C4-2B (cell line): Measurements from ENCODE around the gene D2HGDH.

ENCODE experiments used
- H3K27ac ChIP-seq: fragments of 450-650 bp; 2 replicates; pipeline ENCODE4 v1.5.1; 2017
- ZFX ChIP-seq: fragments of 450-650 bp; IDR thresholded peaks from 2 replicates; pipeline ENCODE4 v1.6.1; 2017
- TF ChIP-seq, protein P1 (sequence below): fragments of 450-650 bp; conservative IDR thresholded peaks from 2 replicates; pipeline ENCODE4 v1.5.1; 2017; ENCODE audit warnings: mild to moderate bottlenecking

D2HGDH gene

DNA sequence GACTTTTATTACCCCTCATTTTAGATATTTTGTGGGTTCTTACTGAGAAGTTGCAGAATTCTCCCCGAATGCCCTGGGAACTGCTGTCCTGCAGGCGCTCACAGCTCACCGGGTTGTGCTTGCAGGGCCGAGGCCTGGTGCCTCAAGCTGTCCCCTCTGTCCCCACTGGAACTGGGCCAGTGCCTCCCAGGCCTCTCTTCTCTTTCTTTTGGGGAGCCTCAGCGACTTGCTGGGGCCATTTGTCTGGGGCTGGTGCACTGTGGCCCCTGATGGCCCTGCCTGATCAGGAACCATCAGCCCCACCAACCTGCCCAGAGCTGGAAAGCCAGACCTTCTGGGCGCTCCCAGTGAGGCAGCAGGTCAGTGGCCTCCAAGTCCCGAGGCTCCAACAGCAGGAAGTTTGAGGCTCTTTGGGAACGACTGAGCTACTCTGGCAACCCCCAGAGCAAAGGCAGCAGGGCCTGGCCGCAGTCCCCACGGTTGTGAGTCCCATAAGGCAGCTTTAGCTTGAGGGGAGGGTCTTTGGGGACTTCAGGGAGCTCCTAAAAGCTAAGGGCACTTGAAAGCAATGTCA is 59.9 kb downstream of the D2HGDH start:
- no peak overlapping the region for H3K27ac ChIP-seq
- TF ChIP-seq, protein P1, sequence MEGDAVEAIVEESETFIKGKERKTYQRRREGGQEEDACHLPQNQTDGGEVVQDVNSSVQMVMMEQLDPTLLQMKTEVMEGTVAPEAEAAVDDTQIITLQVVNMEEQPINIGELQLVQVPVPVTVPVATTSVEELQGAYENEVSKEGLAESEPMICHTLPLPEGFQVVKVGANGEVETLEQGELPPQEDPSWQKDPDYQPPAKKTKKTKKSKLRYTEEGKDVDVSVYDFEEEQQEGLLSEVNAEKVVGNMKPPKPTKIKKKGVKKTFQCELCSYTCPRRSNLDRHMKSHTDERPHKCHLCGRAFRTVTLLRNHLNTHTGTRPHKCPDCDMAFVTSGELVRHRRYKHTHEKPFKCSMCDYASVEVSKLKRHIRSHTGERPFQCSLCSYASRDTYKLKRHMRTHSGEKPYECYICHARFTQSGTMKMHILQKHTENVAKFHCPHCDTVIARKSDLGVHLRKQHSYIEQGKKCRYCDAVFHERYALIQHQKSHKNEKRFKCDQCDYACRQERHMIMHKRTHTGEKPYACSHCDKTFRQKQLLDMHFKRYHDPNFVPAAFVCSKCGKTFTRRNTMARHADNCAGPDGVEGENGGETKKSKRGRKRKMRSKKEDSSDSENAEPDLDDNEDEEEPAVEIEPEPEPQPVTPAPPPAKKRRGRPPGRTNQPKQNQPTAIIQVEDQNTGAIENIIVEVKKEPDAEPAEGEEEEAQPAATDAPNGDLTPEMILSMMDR: no peak

DNA sequence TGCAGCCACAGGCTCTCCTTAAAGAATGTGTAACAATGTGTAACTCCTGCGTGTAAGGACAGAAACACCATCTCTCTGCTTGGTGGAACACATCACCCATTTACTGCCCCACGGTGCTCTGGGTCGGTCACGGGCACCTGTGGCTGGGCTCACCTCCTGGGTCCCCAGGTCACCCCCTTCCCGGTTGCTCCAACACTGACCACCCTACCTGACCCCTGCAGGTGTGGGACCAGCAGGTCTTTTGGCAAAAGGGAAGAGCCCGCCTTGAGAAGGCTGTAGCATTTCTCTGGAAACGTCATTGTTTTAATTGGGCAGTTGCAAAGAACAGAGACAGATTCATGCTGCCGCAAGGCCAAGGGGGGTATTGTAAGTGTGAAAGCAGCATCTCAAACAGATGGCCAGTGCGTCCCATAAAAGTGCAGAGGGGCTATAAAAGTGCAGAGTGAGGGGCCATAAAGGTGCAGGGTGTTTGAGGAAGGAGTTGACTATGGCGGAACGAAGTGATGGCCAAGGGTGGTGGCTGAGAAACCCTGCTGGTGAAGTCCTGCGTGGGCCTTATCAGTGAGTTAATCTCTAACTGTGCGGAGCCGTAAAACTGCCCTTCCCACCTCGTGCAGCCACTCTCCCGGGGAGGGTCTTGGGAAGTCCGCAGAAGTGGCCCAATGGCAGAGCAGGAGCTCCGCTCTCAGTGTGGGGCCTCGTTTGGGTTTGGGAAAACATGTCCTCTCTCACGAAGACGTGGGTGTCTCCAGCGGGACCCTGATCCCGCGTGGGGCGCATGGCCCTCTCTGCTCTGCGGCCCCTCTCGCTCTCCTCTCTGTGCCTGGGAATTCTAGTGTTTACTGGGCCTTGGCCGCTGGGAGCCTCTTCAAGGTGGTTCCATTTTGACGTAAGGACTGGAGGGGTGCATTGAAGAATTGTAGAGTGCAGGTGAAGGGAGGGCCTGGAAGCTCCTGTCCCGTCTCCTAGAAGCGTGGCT is 60.9 kb downstream of the D2HGDH start:
- TF ChIP-seq, protein P1: no peak
- TF ChIP-seq ZFX: no peak
- no peak overlapping the region for H3K27ac ChIP-seq

DNA sequence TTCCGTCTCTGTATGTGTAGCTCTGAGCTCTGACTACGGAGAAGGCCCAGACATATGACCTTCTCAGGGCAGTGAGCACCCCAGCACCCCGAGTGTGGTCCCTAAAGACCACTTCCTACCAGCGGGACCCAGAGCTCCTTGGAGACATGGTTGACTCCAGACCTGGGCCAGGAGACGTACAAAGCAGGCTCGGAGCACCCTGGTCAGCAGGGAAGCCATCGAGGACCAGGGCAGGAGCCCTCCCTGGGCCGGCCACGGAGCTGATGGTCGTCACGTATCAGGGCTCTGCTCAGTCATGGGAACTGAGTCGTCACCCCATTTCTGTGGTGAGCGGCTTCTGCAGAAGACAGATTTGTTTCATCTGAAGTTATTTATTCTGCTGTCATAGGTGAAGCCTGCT is 61.8 kb downstream of the D2HGDH start:
- no peak for TF ChIP-seq ZFX
- TF ChIP-seq, protein P1: no peak
- H3K27ac ChIP-seq: no peak overlapping the region

DNA sequence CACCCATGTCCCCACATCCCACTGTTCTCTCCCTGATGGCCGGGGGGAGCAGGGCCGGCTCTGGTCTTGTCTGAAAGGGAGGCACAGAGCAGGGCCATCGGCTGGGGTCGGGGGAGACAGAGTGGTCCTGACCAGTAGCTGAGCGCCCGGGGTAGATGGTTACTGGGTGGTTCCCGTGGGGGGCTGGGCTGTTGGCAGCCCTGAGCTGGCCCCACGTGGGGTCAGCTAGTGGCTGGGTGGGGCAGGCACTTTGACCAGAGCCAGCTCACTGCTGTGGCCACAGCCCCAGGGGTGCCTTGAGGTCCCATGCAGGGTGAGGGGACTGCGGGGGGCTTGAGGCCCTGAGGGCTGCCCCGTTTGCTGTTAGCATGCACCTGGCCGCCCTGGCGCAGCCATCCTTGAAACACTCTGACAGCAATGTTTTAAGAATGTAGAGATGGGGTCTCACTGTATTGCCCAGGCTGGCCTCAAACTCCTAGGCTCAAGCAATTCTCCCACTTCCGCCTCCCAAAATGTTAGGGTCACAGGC is 62.2 kb downstream of the D2HGDH start:
- no peak overlapping the region for H3K27ac ChIP-seq
- TF ChIP-seq ZFX: no peak
- TF ChIP-seq, protein P1: no peak

DNA sequence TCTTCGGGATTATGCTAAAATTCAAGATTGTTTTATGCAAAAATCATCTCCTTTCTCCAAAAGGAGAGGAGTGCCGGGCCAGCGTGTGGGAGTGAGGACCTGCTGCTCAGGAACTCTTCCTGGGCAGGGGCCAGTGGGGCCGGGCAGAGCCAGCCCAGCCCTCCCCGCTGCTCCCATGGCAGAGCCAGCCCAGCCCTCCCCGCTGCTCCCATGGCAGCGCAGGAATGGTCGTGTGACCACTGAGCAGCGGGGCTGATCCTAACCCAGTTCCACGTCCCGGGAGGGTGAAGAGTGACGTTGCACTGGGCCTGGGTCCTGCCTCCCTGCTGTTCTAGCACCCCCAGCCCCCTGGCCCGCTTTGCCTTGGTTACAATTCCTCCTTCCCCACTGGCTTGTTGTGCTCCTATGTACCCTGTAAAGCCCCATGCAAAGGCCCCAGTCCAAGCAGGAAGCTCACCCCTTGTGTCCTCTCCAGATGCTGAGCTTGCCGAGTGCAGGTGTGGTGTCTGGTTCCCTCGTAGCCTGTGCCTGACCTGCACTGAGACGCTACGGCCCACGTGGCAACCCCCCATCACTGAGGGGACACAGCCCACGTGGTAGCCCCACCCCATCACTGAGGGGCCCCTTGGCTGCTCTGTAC is 63.1 kb downstream of the D2HGDH start:
- H3K27ac ChIP-seq: no peak overlapping the region

DNA sequence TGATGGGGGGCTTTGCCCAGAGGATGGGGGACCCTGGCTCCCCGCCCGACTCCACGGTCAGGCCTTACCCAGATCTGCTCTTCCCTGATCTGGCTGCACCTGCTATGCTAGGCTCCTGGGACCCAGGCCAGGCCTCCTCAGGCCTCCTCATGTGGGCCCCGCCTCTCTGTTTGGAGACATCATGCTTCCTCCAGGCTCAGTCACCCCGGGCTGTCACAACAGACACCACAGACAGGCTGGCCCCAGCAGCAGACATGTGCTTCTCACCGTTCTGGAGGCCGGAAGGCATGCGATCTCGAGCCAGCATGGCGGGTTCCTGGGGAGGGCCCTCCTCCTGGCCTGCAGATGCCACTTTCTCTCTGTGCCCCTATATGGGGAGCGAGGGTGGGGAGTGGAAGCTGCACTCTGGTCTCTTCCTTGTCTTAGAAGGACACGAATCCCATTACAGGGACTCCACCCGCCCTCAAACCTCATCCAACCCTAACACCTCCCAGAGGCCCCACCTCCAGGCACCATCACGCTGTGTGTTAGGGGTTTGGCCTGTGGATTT is 63.7 kb downstream of the D2HGDH start:
- TF ChIP-seq, protein P1: no peak
- no peak for TF ChIP-seq ZFX
- no peak overlapping the region for H3K27ac ChIP-seq

More for the DNA sequence above, 63.1 kb downstream of the D2HGDH start:
- TF ChIP-seq, protein P1: no peak
- no peak for TF ChIP-seq ZFX
